ENCODE measurements around the gene HSPB9. TPM values are rescaled to one million over a fixed set of nuclear protein-coding genes. Genes with fewer than 3 reads are reported as not detected.

The HSPB9 gene
- total RNA-seq, 4 donors from 2014 or later = not detected

DNA sequence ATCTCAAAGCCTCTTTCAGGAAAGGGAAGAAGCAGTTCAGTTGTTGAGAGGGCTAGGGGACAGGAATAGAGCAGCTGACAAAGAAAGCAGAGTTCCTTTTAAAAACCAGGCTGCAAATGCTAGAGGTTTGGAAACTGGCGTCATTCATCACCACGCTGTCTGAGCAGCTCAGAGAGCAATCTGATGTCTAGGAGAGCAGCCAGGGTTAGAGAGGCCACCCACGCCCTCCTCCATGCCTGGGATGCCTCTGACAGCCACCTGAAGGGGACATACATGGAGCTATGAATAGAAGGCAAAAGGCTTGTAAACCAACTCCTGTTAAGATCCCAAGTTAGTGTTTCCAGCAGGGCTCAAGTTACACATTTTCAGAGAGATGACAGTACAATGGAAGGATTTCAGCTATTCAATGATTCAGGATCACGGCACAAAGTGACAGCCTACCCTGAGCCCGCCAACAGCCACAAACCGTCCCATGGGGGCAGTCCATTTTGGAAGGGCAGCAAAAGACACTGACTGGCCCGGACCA, 19.8 kb downstream of the HSPB9 start:
- TF ChIP-seq, protein P1, sequence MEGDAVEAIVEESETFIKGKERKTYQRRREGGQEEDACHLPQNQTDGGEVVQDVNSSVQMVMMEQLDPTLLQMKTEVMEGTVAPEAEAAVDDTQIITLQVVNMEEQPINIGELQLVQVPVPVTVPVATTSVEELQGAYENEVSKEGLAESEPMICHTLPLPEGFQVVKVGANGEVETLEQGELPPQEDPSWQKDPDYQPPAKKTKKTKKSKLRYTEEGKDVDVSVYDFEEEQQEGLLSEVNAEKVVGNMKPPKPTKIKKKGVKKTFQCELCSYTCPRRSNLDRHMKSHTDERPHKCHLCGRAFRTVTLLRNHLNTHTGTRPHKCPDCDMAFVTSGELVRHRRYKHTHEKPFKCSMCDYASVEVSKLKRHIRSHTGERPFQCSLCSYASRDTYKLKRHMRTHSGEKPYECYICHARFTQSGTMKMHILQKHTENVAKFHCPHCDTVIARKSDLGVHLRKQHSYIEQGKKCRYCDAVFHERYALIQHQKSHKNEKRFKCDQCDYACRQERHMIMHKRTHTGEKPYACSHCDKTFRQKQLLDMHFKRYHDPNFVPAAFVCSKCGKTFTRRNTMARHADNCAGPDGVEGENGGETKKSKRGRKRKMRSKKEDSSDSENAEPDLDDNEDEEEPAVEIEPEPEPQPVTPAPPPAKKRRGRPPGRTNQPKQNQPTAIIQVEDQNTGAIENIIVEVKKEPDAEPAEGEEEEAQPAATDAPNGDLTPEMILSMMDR (IDR thresholded peaks at IDR 0.05; ENCODE audit: low read depth) = no peak

DNA sequence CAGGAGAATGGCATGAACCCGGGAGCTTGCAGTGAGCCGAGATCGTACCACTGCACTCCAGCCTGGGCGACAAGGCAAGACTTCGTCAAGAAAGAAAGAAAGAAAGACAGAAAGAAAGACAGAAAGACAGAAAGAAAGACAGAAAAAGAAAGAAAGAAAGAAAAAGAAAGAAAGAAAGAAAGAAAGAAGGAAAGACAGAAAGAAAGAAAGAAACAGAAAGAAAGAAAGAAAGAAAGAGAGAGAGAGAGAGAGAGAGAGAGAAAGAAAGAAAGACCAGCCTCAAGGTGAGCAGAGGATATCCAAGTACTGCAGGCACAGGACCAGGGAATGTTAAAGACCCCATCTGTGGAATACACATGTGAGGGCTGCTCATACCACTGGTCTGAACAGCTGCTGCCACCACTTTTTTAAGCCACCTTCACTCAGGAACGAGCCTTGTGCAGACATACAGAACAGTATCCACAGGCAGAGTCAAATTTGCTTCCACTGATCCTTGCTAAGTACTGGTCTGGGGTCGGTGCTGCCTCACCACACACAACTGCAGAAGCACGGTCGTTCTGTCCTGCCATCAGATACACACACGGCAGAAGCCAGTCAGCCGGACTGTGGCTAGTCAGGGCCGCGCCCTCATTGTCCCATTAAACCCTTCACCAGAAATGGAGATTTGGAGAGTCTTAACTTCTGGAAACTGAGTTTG, 24.5 kb downstream of the HSPB9 start:
- TF ChIP-seq, protein P1 (IDR thresholded peaks at IDR 0.05; ENCODE audit: low read depth) = no peak

DNA sequence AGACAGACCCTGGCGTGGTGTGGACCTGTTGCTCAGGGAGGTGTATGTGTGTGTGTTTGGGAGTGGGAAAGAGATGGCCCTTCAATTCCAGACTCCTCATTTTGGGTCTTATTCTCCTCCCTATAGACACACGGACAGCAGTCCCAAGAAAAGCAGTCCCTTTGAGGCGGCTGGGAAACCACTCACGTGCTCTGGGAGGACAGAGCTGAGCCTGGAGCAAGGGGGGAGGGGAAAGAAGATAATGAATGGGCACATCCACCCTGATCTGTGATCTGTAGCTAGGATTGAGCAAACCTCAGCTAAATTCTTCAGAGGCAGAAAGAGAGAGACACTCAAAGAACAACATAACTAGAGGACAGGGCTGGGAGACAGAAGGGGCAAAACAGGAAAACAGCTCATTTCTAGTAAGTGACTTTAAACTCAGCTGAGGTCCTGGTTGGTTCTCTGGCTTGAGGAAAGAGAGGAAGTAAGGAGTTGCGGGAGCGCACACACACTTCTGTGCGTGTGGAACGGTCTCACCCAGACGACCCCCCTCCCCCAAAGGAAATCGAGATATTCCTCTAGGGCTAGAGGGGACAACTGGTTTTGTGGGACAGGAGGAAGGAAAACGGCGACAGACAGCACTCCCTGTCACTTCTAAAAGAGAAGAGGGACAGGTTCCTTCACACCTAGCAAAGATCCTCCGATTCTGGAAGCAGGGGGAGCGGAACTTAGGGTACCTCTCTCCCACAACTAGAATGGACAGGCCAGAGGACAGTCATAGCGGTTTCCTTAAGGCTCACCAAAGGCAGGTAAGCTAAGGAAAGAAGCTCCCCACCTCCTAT, 31.5 kb downstream of the HSPB9 start:
- TF ChIP-seq, protein P1 (IDR thresholded peaks at IDR 0.05; ENCODE audit: low read depth) = no peak

DNA sequence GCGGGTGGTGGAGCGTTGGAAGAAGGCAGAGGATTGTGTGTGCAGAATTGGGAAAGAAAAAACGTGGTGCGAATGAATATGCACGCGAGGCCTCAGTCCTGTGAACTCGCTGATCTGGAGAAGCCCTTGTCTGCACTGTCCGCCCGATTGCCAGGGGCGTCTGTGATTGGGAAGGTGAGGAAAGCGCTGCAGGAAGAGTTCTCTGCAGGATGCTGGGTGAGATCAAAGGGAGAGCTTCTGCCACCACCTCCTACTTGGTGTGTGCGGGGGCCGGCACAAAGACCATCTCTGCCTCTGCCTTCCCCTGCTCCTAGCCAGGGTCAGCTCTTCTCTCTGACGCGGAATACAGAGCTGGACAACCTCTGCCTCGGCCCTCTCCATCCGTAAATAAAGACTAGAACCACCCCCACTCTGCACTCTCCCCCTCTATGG, 33.0 kb downstream of the HSPB9 start:
- TF ChIP-seq, protein P1 (IDR thresholded peaks at IDR 0.05; ENCODE audit: low read depth) = no peak

DNA sequence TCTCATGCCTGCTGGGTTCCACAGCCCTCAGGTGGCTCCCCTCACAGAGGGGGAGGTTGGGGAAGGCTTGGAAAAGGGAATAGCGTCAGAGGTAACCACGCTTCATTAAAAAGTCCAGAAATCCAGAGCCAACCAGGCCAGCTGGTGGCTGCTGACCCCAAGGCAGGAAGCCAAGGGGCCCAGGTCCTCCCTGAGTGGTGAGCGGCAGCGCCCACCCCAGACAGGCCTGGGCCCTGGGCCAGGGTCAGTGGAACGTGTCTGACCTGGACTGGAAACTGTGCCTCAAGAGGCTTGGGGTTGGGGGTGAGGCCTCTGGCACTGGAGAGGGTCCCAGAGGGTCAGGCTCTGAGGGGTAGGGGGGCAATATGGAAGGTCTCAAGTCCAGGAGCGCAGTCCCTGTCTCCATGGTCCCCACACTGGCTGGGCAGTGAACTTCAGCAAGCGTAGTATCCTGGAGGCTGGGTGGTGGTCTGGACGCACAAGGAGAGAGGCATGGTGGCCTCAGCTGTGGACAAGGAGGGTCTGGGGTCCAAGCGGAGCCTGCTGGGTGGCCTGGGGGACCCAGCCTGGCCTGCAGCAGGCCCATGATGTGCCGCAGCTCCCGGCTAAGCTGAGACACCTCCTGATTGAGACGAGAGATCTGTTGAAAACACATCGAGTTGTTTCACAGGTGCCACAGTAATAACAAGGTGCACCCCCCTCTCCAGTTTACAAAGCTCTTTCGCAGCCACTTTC, 37.4 kb downstream of the HSPB9 start:
- TF ChIP-seq, protein P1 (IDR thresholded peaks at IDR 0.05; ENCODE audit: low read depth) = no peak

DNA sequence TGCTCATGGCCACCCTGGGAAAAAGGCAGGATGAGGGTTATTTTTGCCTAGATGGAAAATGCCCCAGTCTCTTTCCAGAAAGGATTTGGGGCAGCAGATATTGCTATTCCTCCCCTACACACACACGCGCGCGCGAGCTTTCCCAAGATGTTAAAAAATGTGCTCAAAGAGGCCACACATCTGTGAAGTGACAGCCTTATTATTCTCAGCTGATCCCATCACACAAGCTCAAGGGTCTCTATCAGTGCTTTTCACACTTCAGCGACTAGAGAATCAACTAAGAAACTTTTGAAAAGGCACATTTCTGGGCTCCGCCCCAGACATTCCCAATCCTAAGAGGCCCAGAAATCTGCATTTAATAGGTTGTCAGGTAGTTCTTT, 37.9 kb downstream of the HSPB9 start:
- TF ChIP-seq, protein P1 (IDR thresholded peaks at IDR 0.05; ENCODE audit: low read depth) = no peak

Measured in subcutaneous adipose tissue (tissue), 4 donors.